ENCODE results near the gene SMAD3. TPM values are rescaled to one million over a fixed set of nuclear protein-coding genes. Genes with fewer than 3 reads are reported as not detected.

SMAD3 gene
- total RNA-seq, 1 donor from 2014 or later, result 8.2 TPM

- Mint-ChIP-seq H3K9me3 (ENCODE audit: unreplicated experiment) (no peaks in the 10 kb centered on the region), H3K36me3 (ENCODE audit: low read depth, unreplicated experiment) (no peaks in the 10 kb centered on the region), H3K4me3 (ENCODE audit: unreplicated experiment) (no peak overlapping the region), H3K4me1 (ENCODE audit: unreplicated experiment) (no peaks in the 10 kb centered on the region), H3K27ac (ENCODE audit: unreplicated experiment) (no peak overlapping the region), H3K27me3 (ENCODE audit: unreplicated experiment) (no peaks in the 10 kb centered on the region)
- no peak for DNase-seq (ENCODE audit: low spot score)
- TF ChIP-seq CTCF (IDR thresholded peaks at IDR 0.05; ENCODE audit: unreplicated experiment), result no peak
These were observed 149.7 kb downstream of the SMAD3 start for GRCh38 chr15:67215102-67215501.

GRCh38 chr15:67216859-67217258 is 151.5 kb downstream of the SMAD3 start:
- Mint-ChIP-seq H3K4me3 (ENCODE audit: unreplicated experiment) (no peak overlapping the region), H3K4me1 (ENCODE audit: unreplicated experiment) (no peaks in the 10 kb centered on the region)
- no peak for TF ChIP-seq CTCF (IDR thresholded peaks at IDR 0.05; ENCODE audit: unreplicated experiment)

GRCh38 chr15:67218428-67218827 is 153.0 kb downstream of the SMAD3 start:
- Mint-ChIP-seq H3K4me1 (ENCODE audit: unreplicated experiment) (no peaks in the 10 kb centered on the region), H3K4me3 (ENCODE audit: unreplicated experiment) (no peak overlapping the region), H3K27me3 (ENCODE audit: unreplicated experiment) (no peaks in the 10 kb centered on the region), H3K36me3 (ENCODE audit: low read depth, unreplicated experiment) (no peaks in the 10 kb centered on the region), H3K9me3 (ENCODE audit: unreplicated experiment) (no peaks in the 10 kb centered on the region), H3K27ac (ENCODE audit: unreplicated experiment) (no peak overlapping the region)
- TF ChIP-seq CTCF (IDR thresholded peaks at IDR 0.05; ENCODE audit: unreplicated experiment), result no peak
- DNase-seq (ENCODE audit: low spot score), result no peak

More at GRCh38 chr15:67216859-67217258, 151.5 kb downstream of the SMAD3 start:
- H3K9me3 Mint-ChIP-seq (ENCODE audit: unreplicated experiment), result no peaks in the 10 kb centered on the region
- no peak for DNase-seq (ENCODE audit: low spot score)
- no peak overlapping the region for H3K27ac Mint-ChIP-seq (ENCODE audit: unreplicated experiment)
- no peaks in the 10 kb centered on the region for H3K36me3 Mint-ChIP-seq (ENCODE audit: low read depth, unreplicated experiment)
- no peaks in the 10 kb centered on the region for H3K27me3 Mint-ChIP-seq (ENCODE audit: unreplicated experiment)

- H3K9me3 Mint-ChIP-seq (ENCODE audit: unreplicated experiment), result no peaks in the 10 kb centered on the region
- H3K27ac Mint-ChIP-seq (ENCODE audit: unreplicated experiment), result no peak overlapping the region
- DNase-seq (ENCODE audit: low spot score), result no peak
- no peaks in the 10 kb centered on the region for H3K27me3 Mint-ChIP-seq (ENCODE audit: unreplicated experiment)
- no peak overlapping the region for H3K4me3 Mint-ChIP-seq (ENCODE audit: unreplicated experiment)
- no peak for TF ChIP-seq CTCF (IDR thresholded peaks at IDR 0.05; ENCODE audit: unreplicated experiment)
- no peaks in the 10 kb centered on the region for H3K4me1 Mint-ChIP-seq (ENCODE audit: unreplicated experiment)
- no peaks in the 10 kb centered on the region for H3K36me3 Mint-ChIP-seq (ENCODE audit: low read depth, unreplicated experiment)
These were observed 153.9 kb downstream of the SMAD3 start for GRCh38 chr15:67219288-67219687.

- Mint-ChIP-seq H3K36me3 (ENCODE audit: low read depth, unreplicated experiment) (peaks cover 3% of the 10 kb centered on the region), H3K27me3 (ENCODE audit: unreplicated experiment) (no peaks in the 10 kb centered on the region), H3K27ac (ENCODE audit: unreplicated experiment) (no peak overlapping the region), H3K4me1 (ENCODE audit: unreplicated experiment) (peaks cover 6% of the 10 kb centered on the region), H3K9me3 (ENCODE audit: unreplicated experiment) (no peaks in the 10 kb centered on the region), H3K4me3 (ENCODE audit: unreplicated experiment) (no peak overlapping the region)
- no peak for DNase-seq (ENCODE audit: low spot score)
- TF ChIP-seq CTCF (IDR thresholded peaks at IDR 0.05; ENCODE audit: unreplicated experiment), result no peak
These were observed 159.5 kb downstream of the SMAD3 start for GRCh38 chr15:67224889-67225288.
